ENCODE data around the gene SYTL2.
A peak's percentile ranks its signal among the peaks of the same experiment; 100 is the strongest.

SYTL2 gene

DNA sequence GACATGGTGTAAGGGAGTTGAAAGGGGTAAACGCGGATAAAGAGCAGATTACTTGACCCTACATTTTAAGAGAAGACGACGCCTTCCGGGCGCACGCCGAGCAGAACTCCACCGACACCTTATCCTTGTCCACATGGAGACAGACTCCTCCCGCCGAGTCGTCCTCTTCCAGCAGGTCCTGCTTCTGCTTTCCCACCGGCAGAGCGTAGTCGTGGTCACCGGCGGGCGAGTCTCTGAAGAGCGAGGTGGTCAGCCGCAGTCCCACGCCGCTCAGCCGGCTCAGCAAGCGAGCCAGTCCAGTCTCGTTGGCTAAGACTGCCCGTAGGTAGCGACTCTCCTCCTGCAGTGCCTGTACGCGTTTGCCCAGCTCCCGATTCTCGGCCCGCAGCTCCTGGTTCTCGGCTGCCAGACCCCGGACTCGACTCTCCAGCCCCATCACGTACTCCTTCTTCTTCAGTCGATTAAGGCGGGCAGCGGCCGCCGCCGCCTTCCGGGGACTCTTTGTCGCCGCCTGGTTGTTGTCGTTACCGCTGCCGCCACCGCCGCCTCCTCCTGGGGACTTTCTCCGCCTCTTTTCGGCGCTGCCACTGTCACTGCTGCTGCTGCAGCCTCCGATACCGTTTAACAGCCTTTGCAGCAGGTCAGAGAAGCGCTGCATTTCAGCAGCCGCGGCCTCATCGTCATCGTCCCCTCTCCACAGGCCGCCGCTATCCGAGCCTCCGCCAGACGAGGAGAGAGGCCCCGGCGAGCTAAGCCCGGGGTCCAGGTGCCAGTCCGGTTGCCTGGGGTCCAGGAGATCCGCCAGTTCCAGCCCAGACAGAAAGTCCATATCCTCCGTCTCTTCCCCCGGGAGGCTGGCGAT lies 147.0 kb downstream of the SYTL2 start:
- Histone ChIP-seq H3K9ac (ENCODE audit: low read length) (peak overlapping the region; percentile 95), H3K27ac (ENCODE audit: low read length) (peak overlapping the region; percentile 78), H3K4me3 (ENCODE audit: low read length) (peak overlapping the region; percentile 90), H4K20me1 (ENCODE audit: insufficient read depth, low read length) (peaks cover 48% of the 10 kb centered on the region), H3K9me3 (ENCODE audit: insufficient read depth, low read length) (no peaks in the 10 kb centered on the region), H3K4me2 (ENCODE audit: low read length) (peak overlapping the region; percentile 98), H3K27me3 (ENCODE audit: low read depth, low read length) (no peaks in the 10 kb centered on the region), H3K4me1 (ENCODE audit: low read length) (peaks cover 33% of the 10 kb centered on the region), H3K79me2 (ENCODE audit: low read length) (peaks cover 59% of the 10 kb centered on the region), H3K36me3 (replicated peaks; ENCODE audit: low read depth, low read length) (peaks cover 48% of the 10 kb centered on the region), H2AFZ (ENCODE audit: low read depth, low read length) (no peak overlapping the region)
- no peak for TF ChIP-seq EZH2phosphoT487 (IDR thresholded peaks at IDR 0.05; ENCODE audit: low read depth)
- TF ChIP-seq, protein P1, sequence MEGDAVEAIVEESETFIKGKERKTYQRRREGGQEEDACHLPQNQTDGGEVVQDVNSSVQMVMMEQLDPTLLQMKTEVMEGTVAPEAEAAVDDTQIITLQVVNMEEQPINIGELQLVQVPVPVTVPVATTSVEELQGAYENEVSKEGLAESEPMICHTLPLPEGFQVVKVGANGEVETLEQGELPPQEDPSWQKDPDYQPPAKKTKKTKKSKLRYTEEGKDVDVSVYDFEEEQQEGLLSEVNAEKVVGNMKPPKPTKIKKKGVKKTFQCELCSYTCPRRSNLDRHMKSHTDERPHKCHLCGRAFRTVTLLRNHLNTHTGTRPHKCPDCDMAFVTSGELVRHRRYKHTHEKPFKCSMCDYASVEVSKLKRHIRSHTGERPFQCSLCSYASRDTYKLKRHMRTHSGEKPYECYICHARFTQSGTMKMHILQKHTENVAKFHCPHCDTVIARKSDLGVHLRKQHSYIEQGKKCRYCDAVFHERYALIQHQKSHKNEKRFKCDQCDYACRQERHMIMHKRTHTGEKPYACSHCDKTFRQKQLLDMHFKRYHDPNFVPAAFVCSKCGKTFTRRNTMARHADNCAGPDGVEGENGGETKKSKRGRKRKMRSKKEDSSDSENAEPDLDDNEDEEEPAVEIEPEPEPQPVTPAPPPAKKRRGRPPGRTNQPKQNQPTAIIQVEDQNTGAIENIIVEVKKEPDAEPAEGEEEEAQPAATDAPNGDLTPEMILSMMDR (IDR thresholded peaks at IDR 0.05; ENCODE audit: low read depth, low read length), result peak; percentile 55

DNA sequence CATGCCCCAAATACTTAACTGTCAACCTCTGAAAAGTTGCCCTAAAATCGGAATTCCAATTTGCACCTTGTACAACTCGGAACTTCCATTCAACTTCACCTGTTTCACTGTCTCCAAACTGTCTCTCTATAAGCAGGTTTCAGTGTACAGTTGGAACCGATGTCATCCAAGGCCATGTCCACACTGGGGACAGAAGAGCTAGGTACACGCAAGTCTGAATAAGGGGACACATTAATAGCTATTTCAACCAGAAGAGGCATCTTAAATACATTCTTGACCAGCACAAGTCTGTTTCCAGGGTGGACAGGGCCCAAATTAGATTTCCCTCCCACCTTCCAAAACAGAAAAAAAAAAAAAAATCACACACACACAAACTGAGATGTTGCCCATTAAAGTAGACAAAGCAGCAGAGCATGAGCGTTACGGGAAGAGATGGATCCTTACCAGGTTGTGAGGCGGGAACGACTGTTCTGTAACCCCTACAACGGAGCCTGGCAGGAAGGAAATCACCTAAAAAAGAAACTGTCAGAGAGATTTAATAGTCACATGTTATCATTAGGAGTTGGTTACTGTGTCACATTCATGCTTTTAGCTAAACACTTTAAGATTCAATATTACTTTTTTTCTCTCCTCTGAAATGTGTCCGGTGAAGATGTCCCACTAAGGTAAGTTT lies 147.7 kb downstream of the SYTL2 start:
- no peaks in the 10 kb centered on the region for H3K9me3 ChIP-seq (ENCODE audit: insufficient read depth, low read length)
- peaks cover 53% of the 10 kb centered on the region for H4K20me1 ChIP-seq (ENCODE audit: insufficient read depth, low read length)
- H3K4me3 ChIP-seq (ENCODE audit: low read length), result peak overlapping the region; percentile 90
- H3K36me3 ChIP-seq (replicated peaks; ENCODE audit: low read depth, low read length), result peaks cover 53% of the 10 kb centered on the region
- H3K27ac ChIP-seq (ENCODE audit: low read length), result peak overlapping the region; percentile 78; the same call in 1 of the 2 replicates
- no peaks in the 10 kb centered on the region for H3K27me3 ChIP-seq (ENCODE audit: low read depth, low read length)
- no peak for TF ChIP-seq EZH2phosphoT487 (IDR thresholded peaks at IDR 0.05; ENCODE audit: low read depth)
- TF ChIP-seq, protein P1 (IDR thresholded peaks at IDR 0.05; ENCODE audit: low read depth, low read length), result no peak
- peaks cover 33% of the 10 kb centered on the region for H3K4me1 ChIP-seq (ENCODE audit: low read length)
- peak overlapping the region; percentile 98 for H3K4me2 ChIP-seq (ENCODE audit: low read length)
- peaks cover 67% of the 10 kb centered on the region for H3K79me2 ChIP-seq (ENCODE audit: low read length)
- H2AFZ ChIP-seq (ENCODE audit: low read depth, low read length), result no peak overlapping the region
- peak overlapping the region; percentile 95 for H3K9ac ChIP-seq (ENCODE audit: low read length)

DNA sequence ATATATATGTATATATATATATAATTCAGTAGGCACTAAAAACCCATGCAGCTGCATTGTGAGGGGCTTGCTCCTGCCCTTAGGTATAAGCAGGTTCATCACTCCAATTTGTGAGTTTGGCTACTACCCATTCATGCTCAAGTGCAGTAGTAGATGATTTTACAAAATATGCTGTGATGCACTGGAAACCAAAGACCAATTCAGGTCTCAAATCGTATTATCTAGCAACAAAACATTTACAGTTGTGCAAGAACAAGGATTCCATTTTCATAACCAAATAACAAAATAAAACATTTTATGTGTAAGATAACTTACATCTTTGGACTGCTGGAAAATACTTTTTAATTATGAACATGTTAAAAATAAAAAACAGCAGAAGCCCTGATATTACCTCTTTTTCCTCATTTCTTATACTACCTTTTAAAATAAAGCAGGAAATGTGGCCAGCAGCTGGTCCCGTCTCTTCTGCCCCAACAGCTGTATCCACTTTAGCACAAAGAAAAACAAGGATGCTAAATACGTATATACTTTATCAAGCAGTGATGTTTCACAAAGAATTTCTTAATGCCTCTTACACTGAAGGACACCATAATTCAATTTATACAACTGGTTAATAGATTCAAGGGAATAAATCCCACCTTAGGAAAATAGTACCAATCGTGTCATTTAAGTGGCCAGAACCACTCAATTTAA lies 148.8 kb downstream of the SYTL2 start:
- peaks cover 33% of the 10 kb centered on the region for H3K4me1 ChIP-seq (ENCODE audit: low read length)
- H2AFZ ChIP-seq (ENCODE audit: low read depth, low read length), result no peak overlapping the region
- H3K9me3 ChIP-seq (ENCODE audit: insufficient read depth, low read length), result no peaks in the 10 kb centered on the region
- TF ChIP-seq, protein P1 (IDR thresholded peaks at IDR 0.05; ENCODE audit: low read depth, low read length), result no peak
- TF ChIP-seq EZH2phosphoT487 (IDR thresholded peaks at IDR 0.05; ENCODE audit: low read depth), result no peak
- peak overlapping the region; percentile 95 for H3K9ac ChIP-seq (ENCODE audit: low read length)
- H3K79me2 ChIP-seq (ENCODE audit: low read length), result peaks cover 78% of the 10 kb centered on the region
- H3K4me2 ChIP-seq (ENCODE audit: low read length), result peak overlapping the region; percentile 98
- peaks cover 53% of the 10 kb centered on the region for H4K20me1 ChIP-seq (ENCODE audit: insufficient read depth, low read length)
- peak overlapping the region; percentile 90 for H3K4me3 ChIP-seq (ENCODE audit: low read length)
- H3K36me3 ChIP-seq (replicated peaks; ENCODE audit: low read depth, low read length), result peaks cover 59% of the 10 kb centered on the region
- no peak overlapping the region for H3K27ac ChIP-seq (ENCODE audit: low read length)
- H3K27me3 ChIP-seq (ENCODE audit: low read depth, low read length), result no peaks in the 10 kb centered on the region

DNA sequence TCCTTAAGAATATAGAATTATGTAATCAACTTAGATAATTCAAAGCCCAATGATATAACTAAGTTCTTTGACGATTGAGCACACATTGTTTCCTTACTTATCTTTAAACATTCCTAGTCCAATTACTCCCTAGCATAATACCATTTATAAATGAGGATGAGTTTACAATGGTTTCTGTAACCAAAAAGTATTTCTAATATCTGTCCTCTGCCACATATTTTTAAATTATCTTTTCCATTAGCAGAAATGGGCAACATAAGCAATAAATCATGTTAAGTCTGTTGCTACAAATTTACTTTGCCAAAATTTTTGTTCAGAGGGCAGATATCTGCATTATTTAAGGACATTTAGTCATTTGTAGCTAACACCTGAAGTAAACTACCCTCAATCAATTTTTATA lies 152.8 kb downstream of the SYTL2 start:
- Histone ChIP-seq H3K27me3 (ENCODE audit: low read depth, low read length) (no peaks in the 10 kb centered on the region), H3K9ac (ENCODE audit: low read length) (no peak overlapping the region), H3K79me2 (ENCODE audit: low read length) (peaks cover 93% of the 10 kb centered on the region), H3K4me1 (ENCODE audit: low read length) (peaks cover 25% of the 10 kb centered on the region), H3K4me2 (ENCODE audit: low read length) (no peak overlapping the region), H3K36me3 (replicated peaks; ENCODE audit: low read depth, low read length) (peaks cover 79% of the 10 kb centered on the region), H3K4me3 (ENCODE audit: low read length) (no peak overlapping the region), H3K27ac (ENCODE audit: low read length) (no peak overlapping the region), H4K20me1 (ENCODE audit: insufficient read depth, low read length) (peaks cover 54% of the 10 kb centered on the region), H3K9me3 (ENCODE audit: insufficient read depth, low read length) (no peaks in the 10 kb centered on the region), H2AFZ (ENCODE audit: low read depth, low read length) (no peak overlapping the region)
- TF ChIP-seq EZH2phosphoT487 (IDR thresholded peaks at IDR 0.05; ENCODE audit: low read depth), result no peak
- TF ChIP-seq, protein P1 (IDR thresholded peaks at IDR 0.05; ENCODE audit: low read depth, low read length), result no peak

Measured in OCI-LY3 (cell line).